HG03039 (cell line): ENCODE data around the gene CCDC158.
"Not testable (repeated sequence)": the region's sequence is repeated elsewhere in the genome, so short reads cannot be mapped to it uniquely, and the experiment has no call there.

Source experiments
- ATAC-seq: cut with Tn5 transposase; IDR thresholded peaks from one replicate; pipeline ENCODE4 v1.9.1; 2021; ENCODE audit warnings: mild to moderate bottlenecking, moderate library complexity; ENCODE audit not compliant: unreplicated experiment

CCDC158 gene

GRCh38 chr4:76373919-76374552 lies 46.9 kb downstream of the CCDC158 start:
- no peak for ATAC-seq

DNA sequence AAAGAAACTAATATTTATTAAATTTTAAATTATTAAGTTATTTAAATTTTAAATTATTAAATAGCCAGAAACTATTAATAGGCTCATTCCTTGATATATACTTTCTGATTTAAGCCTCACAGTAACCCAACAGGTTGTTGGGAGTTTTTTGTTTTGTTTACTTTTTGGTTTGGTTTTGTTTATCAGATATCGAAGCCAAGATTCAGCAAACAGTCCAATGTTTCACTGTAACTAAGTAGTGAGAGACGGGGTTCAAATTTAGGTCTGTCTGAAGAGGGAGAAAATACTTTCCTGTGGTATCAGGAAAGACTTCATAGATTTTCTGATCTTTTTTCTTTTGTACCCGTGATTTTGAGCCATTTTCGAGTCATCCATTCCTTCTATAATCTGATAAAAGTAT lies 54.2 kb downstream of the CCDC158 start:
- ATAC-seq = no peak

DNA sequence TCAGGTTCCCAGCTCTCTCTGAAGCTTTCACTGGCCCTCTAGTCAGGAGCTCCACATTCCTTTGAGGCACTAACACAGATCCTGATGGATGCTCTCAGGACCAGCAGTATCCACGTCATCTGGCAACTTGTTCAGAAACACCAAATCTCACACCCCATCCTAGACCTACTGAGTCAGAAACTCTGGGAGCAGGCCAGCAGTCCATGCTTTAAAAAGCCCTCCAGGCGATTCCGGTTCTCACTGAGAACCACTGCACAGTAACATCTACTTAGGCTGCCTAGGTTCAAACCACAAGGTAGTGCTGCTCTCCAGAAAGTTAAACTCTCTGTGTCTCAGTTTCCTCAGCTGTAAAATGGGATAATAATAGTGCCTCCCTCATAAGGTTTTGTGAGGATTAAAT lies 55.3 kb downstream of the CCDC158 start:
- no peak for ATAC-seq

DNA sequence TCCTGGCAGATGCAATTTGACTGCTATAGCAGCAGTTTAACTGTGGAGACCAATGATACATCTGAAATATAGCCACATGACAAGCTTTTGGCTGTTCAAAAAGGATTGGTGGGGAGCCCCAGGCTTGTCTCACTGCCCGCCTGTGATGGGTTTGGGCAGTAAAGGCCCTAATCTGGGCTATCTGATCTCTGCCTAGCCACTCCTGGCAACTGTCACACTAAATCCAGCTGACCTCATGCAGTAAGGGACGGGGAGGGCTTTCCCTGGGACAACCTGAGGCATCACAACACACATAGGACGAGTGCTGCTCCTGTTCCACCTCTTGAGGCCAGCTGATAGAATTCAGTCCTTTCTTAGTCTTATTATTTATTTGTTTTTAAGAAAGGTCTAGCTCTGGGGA lies 56.2 kb downstream of the CCDC158 start:
- ATAC-seq = no peak

DNA sequence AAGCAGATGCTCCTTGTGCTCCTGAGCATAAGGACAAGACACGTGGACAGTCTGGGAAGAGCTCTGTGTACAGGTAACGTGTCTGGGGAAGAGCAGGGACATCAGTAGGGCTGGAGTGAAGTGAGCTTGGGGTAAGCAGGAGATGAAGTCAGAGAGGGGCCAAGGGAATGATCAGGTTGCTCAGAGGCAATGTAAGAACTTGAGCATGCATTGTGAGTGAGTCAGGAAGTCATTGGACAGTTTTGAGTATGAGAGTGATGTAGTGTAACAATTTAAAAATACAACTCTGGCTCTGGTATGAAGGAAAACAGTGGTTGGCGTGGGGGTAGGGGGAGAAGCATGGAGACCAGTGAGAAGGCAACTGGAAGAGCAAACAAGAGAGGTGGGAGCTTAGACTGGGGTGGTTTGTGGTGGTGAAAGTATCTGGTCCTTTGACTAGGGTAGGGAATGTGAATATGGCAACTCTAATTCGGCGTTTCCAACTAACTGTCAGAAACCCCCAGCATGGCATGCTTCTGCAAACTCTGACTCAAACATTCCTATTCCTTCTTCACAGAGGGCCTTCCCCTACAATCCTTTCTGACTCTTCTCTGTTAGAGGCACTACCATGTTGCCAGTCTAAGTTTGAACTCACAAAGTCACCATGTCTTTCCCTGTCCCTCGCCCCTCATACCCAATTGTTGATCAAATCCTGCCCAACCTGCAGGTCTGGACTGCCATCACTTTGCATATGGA lies 57.2 kb downstream of the CCDC158 start:
- no peak for ATAC-seq

DNA sequence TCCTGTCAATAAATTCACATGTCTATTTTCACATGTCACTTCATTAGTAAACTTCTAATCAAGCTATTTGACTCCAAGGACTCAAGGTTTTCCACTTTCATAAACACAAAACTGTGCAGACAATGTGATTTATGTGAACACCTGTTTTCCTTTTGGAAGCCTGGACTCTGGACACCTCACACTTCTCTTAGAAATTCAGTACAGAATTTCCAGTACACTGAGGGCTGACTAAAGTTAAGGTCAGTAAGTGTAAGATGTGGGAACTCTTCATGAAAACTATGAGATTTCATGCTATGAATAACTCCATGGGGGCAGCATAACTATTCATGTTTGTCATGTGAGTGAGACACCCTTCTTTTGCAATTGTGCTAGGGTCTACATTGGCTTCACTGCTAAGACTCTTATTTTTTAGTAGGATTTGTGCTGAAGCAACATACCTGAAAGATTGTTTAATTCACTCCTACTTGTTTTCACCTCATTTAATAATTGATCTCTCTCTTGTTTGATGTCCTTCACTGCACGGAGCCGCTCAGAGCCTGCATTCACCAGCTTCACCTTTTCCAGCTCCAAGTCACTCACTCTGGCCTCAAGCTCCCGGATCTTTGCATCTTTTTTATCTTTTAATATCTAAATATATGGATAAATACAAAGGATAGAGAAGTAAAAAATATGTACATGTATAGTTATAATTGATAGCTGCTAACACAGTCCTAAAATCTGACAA lies 59.1 kb downstream of the CCDC158 start:
- ATAC-seq = no peak

DNA sequence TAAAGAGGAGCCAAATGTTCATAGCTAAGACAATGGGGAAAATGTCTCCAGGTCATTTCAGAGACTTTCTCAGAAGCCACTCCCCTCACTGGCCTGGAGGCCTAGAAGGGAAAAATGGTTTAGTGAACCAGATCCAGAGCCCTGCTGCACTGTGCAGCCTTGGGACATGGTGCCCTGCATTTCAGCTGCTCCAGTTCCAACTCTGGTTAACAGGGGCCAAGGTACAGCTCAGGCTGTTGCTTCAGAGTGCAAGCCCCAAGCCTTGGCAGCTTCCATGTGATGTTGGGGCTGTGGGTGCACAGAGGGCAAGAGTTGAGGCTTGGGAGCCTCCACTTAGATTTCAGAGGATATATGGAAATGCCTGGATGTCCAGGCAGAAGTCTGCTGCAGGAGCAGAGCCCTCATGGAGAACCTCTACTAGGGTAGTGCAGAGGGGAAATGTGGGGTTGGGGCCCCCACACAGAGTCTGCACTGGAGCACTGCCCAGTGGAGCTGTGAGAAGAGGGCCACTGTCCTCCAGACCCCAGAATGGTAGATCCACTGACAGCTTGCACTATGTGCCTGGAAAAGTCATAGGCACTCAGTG lies 61.0 kb downstream of the CCDC158 start:
- not testable (repeated sequence) for ATAC-seq

- no peak for ATAC-seq
These were observed 63.0 kb downstream of the CCDC158 start for GRCh38 chr4:76357981-76358380.

GRCh38 chr4:76354517-76355473 lies 66.1 kb downstream of the CCDC158 start:
- ATAC-seq = no peak

GRCh38 chr4:76342803-76343202 lies 78.1 kb downstream of the CCDC158 start:
- no peak for ATAC-seq

- ATAC-seq = no peak
These were observed 78.8 kb downstream of the CCDC158 start for GRCh38 chr4:76342191-76342590.

- ATAC-seq = no peak
These were observed 79.9 kb downstream of the CCDC158 start for GRCh38 chr4:76341063-76341462.

DNA sequence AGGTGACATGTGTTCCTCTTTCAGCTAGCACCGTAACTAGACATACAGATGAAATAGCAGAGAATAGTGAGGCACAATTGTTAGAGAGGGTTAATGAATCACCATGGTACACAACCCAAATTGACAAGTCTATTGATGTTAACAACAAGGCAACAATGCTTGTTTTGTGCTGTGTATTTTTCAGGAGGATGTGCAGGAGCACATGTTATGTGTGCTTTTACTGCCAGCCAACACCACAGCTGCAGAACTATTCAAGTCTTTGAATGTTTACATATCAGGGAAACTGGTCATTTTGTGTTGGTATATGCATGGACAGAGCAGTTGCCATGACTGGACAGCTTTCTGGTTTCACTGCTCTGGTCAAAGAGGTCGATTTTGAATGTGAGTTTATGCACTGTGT lies 81.6 kb downstream of the CCDC158 start:
- ATAC-seq = no peak

GRCh38 chr4:76334885-76335284 lies 86.1 kb downstream of the CCDC158 start:
- no peak for ATAC-seq

DNA sequence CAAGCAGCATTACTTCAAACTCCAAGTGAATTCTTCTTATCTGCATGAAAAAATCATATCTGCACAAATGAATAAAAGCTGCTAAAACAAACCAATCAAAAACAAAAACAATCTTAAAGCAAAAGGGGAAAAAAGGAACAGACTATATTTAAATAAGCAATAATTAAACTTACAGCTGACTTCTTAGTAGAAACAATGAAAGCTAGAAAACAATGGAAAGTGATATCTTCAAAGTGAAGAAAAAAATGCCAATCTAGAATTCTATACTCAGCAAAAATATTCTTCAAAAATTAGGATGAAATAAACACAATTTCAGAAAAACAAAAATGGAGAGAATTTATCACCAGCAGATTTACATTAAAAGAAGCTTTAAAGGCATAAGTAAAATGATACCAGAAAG lies 94.4 kb downstream of the CCDC158 start:
- no peak for ATAC-seq

DNA sequence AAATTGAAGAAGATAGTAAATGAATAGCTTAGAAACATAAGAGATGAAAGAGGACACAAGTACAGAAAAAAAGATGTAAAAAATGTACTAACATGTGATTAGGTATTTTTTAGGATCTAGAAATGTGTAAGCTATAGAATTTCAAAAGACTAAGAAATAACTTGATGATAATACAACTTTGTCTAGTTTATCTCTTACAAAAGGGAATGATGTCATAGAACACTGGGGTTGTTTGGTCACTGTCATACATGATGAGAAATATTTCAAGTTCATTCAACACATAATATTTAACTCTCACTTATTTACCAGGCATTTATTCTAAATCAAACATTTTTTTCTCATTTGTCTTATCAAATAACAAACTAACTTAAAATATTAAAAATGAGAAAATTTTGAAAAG lies 95.9 kb downstream of the CCDC158 start:
- ATAC-seq = no peak

- ATAC-seq = no peak
These were observed 98.7 kb downstream of the CCDC158 start for GRCh38 chr4:76322236-76322635.

DNA sequence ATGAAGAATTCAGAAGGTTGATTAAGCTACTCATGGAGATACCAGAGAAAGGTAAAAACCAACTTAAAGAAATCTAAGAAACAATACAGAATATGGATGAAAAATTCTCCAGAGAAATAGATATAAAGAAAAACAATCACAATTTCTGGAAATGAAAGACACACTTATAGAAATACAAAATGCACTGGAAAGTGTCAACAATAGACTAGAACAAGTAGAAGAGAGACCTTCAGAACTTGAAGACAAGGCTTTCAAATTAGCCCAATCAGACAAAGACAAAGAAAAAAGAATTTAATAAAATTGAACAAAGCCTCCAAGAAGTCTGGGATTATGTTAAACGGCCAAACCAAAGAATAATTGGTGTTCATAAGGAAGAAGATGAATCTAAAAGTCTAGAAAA lies 104.8 kb downstream of the CCDC158 start:
- ATAC-seq = no peak

- no peak for ATAC-seq
These were observed 105.5 kb downstream of the CCDC158 start for GRCh38 chr4:76315267-76315918.

- no peak for ATAC-seq
These were observed 107.4 kb downstream of the CCDC158 start for GRCh38 chr4:76313547-76313946.
